Gastroesophageal sphincter (tissue), 4 donors: ENCODE results near the gene SCGB1C2. TPM values are rescaled to one million over a fixed set of nuclear protein-coding genes. Genes with fewer than 3 reads are reported as not detected.

Source experiments
- ATAC-seq: fragments of 150-250 bp; one replicate; pipeline ENCODE4 v1.9.1; 2016; ENCODE audit warnings: mild to moderate bottlenecking, moderate library complexity
- H3K27ac ChIP-seq, 4 donors: fragments of 200-600 bp; sonication (generic) in 3 of 4; 1 replicate in 3 of 4; 2 replicates in 1 of 4; pipeline ENCODE4 v1.5.1; 2016 to 2019
- H3K27me3 ChIP-seq: fragments of 200-600 bp; sonication (generic); one replicate; pipeline ENCODE4 v1.5.1; 2019
- H3K36me3 ChIP-seq, 2 donors: fragments of 200-600 bp; sonication (generic); one replicate each; pipeline ENCODE4 v1.5.1; 2019; ENCODE audit warnings: control low read depth in 1 of 2
- H3K4me1 ChIP-seq, 3 donors: fragments of 200-600 bp; sonication (generic); 1 replicate in 2 of 3; 2 replicates in 1 of 3; pipeline ENCODE4 v1.5.1; 2016 to 2019; ENCODE audit warnings: control low read depth in 2 of 3
- H3K4me3 ChIP-seq, 2 donors: fragments of 200-600 bp; sonication (generic); one replicate each; pipeline ENCODE4 v1.5.1; 2019; ENCODE audit warnings: mild to moderate bottlenecking in 1 of 2, moderate library complexity in 1 of 2
- H3K9me3 ChIP-seq, 3 donors: fragments of 200-600 bp; sonication (generic); one replicate each; pipeline ENCODE4 v1.5.1; 2017 to 2019; ENCODE audit warnings: control low read depth in 2 of 3
- CTCF ChIP-seq, 4 experiments: fragments of 200-600 bp in 2 of 4; fragments of 450-650 bp in 2 of 4; sonication (generic) in 1 of 4; IDR thresholded peaks; one replicate each; pipeline ENCODE4 v1.5.1; 2017 to 2019; ENCODE audit warnings: antibody characterized with exemption in 4 of 4, mild to moderate bottlenecking in 2 of 4, moderate library complexity in 2 of 4
- EP300 ChIP-seq: sonication (generic); formaldehyde crosslinking; IDR thresholded peaks from one replicate; pipeline ENCODE4 v1.6.1; 2017; ENCODE audit warnings: antibody characterized with exemption, mild to moderate bottlenecking
- POLR2A ChIP-seq, 2 donors: fragments of 450-650 bp; IDR thresholded peaks; one replicate each; pipeline ENCODE4 v1.6.1; 2017; ENCODE audit warnings: antibody characterized with exemption in 2 of 2, mild to moderate bottlenecking in 2 of 2, moderate library complexity in 1 of 2
- POLR2AphosphoS5 ChIP-seq: sonication (generic); formaldehyde crosslinking; IDR thresholded peaks from one replicate; pipeline ENCODE4 v1.6.1; 2017; ENCODE audit warnings: antibody characterized with exemption
- WGBS, 2 donors: methylation state at CpG; one replicate each; pipeline ENCODE4 v1.1.5; 2018; ENCODE audit warnings: low coverage in 1 of 2; 5-methylcytosine and 5-hydroxymethylcytosine counted together
- total RNA-seq, 4 donors: library from RNA; depleted of rRNA; stranded (reverse); fragments of >200 nt; gene quantifications; one replicate each; pipeline ENCODE4 v1.1.0, GENCODE V29; 2016

SCGB1C2 gene
- total RNA-seq, 4 donors from 2014 or later, result not detected

GRCh38 chr17:173166-173911, 36.0 kb downstream of the SCGB1C2 start:
- Histone ChIP-seq H3K9me3 (no peaks in the 10 kb centered on the region), H3K4me3 (no peak overlapping the region), H3K27me3 (peaks cover 64% of the 10 kb centered on the region), H3K36me3 (no peaks in the 10 kb centered on the region), H3K4me1 (peaks cover 0 to 2% (median 0%) of the 10 kb centered on the region in 3 donors), H3K27ac (no peak overlapping the region)
- no peak for TF ChIP-seq CTCF (IDR thresholded peaks at IDR 0.05)
- TF ChIP-seq POLR2A (IDR thresholded peaks at IDR 0.05), result no peak
- no peak for TF ChIP-seq EP300
- TF ChIP-seq POLR2AphosphoS5, result no peak
- ATAC-seq, result no peak
- 83 to 93% methylated on average over 5 to 6 of the region's 10 CpGs for WGBS, 2 donors

- Histone ChIP-seq H3K4me1 (peaks cover 0 to 37% (median 4%) of the 10 kb centered on the region in 3 donors), H3K4me3 (no peak overlapping the region), H3K27ac (no peak overlapping the region), H3K9me3 (no peaks in the 10 kb centered on the region), H3K36me3 (no peaks in the 10 kb centered on the region), H3K27me3 (peaks cover 96% of the 10 kb centered on the region)
- ATAC-seq, result no peak
- no peak for TF ChIP-seq POLR2AphosphoS5
- no peak for TF ChIP-seq EP300
- no peak for TF ChIP-seq CTCF (IDR thresholded peaks at IDR 0.05)
- TF ChIP-seq POLR2A (IDR thresholded peaks at IDR 0.05), result no peak
- WGBS, 2 donors, result 73 to 74% methylated on average over 2 to 3 of the region's 3 CpGs
Measured at GRCh38 chr17:177155-177554, 39.8 kb downstream of the SCGB1C2 start.

- no peak for ATAC-seq
- Histone ChIP-seq H3K9me3 (no peaks in the 10 kb centered on the region), H3K4me3 (no peak overlapping the region), H3K27ac (no peak overlapping the region), H3K4me1 (peaks cover 0 to 39% (median 4%) of the 10 kb centered on the region in 3 donors), H3K36me3 (no peaks in the 10 kb centered on the region), H3K27me3 (peaks cover 96% of the 10 kb centered on the region)
- no peak for TF ChIP-seq POLR2A (IDR thresholded peaks at IDR 0.05)
- no peak for TF ChIP-seq POLR2AphosphoS5
- TF ChIP-seq CTCF (IDR thresholded peaks at IDR 0.05), result no peak
- TF ChIP-seq EP300, result no peak
- no CpG with 5 or more reads among the region's 6 CpGs for WGBS, 2 donors
Measured at GRCh38 chr17:177762-178161, 40.4 kb downstream of the SCGB1C2 start.

- no peak overlapping the region for H3K4me3 ChIP-seq
- no peaks in the 10 kb centered on the region for H3K36me3 ChIP-seq
- 66 to 77% methylated on average over 5 to 8 of the region's 12 CpGs for WGBS, 2 donors
- peaks cover 96% of the 10 kb centered on the region for H3K27me3 ChIP-seq
- H3K4me1 ChIP-seq, result peaks cover 0 to 39% (median 4%) of the 10 kb centered on the region in 3 donors
- peak overlapping the region in 3 of 4 donors; percentile 4 to 80 (median 27) for H3K27ac ChIP-seq
- no peak for ATAC-seq
- no peak for TF ChIP-seq EP300
- TF ChIP-seq POLR2AphosphoS5, result no peak
- no peak for TF ChIP-seq CTCF (IDR thresholded peaks at IDR 0.05)
- no peak for TF ChIP-seq POLR2A (IDR thresholded peaks at IDR 0.05)
- H3K9me3 ChIP-seq, result no peaks in the 10 kb centered on the region
Measured at GRCh38 chr17:178292-179065, 41.1 kb downstream of the SCGB1C2 start.
